Esophagus squamous epithelium (tissue), 4 donors: ENCODE data around the gene ASPRV1.

Experiments
- CTCF ChIP-seq, 6 experiments: fragments of 450-650 bp in 4 of 6; fragments of 200-600 bp in 2 of 6; sonication (generic) in 2 of 6; IDR thresholded peaks; one replicate each; pipeline ENCODE4 v1.5.1; 2016 to 2019; ENCODE audit warnings: antibody characterized with exemption in 6 of 6, mild to moderate bottlenecking in 4 of 6, moderate library complexity in 4 of 6
- POLR2A ChIP-seq, 4 donors: fragments of 450-650 bp; IDR thresholded peaks; one replicate each; pipeline ENCODE4 v1.6.1; 2017; ENCODE audit warnings: antibody characterized with exemption in 4 of 4, mild to moderate bottlenecking in 4 of 4, moderate library complexity in 3 of 4

DNA sequence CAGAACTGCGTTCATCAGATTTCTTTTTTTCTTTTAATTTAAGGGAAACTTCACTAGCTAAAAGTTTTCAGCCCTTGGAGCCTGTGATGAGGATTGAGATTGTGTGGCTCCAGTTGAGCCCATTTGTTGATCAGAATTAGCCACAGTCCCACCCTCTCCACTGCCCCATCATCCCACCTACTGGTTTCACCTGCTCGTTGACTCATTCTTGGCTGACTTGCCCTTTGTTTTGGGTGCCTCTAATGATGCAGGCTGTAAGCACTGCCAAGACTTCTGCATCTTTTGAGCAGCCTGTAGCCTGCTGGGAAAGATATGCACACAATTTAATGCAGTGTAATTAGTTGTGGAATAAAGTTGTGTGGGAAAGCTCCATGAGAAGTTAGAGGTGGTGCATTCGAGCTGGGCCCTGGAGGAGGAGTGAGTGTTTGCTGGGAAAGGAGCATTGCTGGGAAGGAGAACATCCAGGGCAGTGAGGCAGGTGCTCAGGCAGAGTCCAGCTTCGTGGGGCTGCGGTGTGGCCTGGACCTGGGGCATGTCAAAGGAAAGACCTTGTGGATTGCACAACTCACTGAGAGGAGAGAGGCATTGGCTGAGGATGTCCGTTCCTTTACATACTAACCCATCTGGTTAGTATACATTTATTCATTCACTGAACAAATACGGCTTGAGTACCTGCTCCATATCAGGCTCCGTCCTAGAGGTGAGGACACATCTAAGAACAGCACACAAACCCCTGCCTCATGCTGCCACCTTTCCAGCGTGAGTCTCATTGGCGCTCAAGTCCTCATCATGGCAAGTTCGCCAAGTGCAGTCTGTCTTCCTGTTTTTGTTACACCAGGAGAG lies 18.2 kb downstream of the ASPRV1 start:
- no peak for TF ChIP-seq CTCF (IDR thresholded peaks at IDR 0.05)
- no peak for TF ChIP-seq POLR2A (IDR thresholded peaks at IDR 0.05)
